OCI-LY3 (cell line): ENCODE data around the gene RGS6.

Experiments used
- EZH2phosphoT487 ChIP-seq: fragments of 200-600 bp; shearing (Covaris generic); IDR thresholded peaks from 2 replicates; pipeline ENCODE4 v1.6.1; 2018; ENCODE audit warnings: antibody characterized with exemption, mixed run types, low read depth
- TF ChIP-seq, protein P1 (sequence below): fragments of 200-600, 300-600 bp; sonication (generic); IDR thresholded peaks from 2 replicates; pipeline ENCODE4 v1.5.1; 2014; ENCODE audit warnings: antibody characterized with exemption, low read length, low read depth

DNA sequence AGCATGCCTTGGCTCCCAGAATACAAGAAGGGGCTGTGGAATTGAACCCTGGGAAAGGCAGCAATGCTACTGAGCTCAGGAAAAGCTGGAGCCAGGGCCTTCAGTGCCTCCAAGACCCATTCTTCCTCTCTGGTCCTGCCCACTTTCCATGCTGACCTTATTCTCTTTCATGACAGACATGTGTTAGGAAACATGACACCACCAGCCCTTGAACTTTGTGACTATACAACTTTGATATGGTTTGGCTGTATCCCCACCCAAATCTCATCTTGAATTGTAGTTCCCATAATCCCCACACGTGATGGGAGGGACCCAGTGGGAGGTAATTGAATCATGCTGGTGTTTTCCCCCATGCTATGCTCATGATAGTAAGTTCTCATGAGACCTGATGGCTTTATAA, 553.5 kb downstream of the RGS6 start:
- TF ChIP-seq, protein P1, sequence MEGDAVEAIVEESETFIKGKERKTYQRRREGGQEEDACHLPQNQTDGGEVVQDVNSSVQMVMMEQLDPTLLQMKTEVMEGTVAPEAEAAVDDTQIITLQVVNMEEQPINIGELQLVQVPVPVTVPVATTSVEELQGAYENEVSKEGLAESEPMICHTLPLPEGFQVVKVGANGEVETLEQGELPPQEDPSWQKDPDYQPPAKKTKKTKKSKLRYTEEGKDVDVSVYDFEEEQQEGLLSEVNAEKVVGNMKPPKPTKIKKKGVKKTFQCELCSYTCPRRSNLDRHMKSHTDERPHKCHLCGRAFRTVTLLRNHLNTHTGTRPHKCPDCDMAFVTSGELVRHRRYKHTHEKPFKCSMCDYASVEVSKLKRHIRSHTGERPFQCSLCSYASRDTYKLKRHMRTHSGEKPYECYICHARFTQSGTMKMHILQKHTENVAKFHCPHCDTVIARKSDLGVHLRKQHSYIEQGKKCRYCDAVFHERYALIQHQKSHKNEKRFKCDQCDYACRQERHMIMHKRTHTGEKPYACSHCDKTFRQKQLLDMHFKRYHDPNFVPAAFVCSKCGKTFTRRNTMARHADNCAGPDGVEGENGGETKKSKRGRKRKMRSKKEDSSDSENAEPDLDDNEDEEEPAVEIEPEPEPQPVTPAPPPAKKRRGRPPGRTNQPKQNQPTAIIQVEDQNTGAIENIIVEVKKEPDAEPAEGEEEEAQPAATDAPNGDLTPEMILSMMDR, result no peak
- TF ChIP-seq EZH2phosphoT487, result no peak
